Activated effector memory CD4-positive, alpha-beta T cell treated with anti-CD3 and anti-CD28 coated beads, Interleukin-2, amount 50 U/mL, for 16 hours (primary cell): ENCODE results near the gene PDE4D.

Experiments used
- DNase-seq: peaks from one replicate; pipeline ENCODE4 v3.0.0-alpha.2; 2020

Gene PDE4D

GRCh38 chr5:59236986-59237385 is 656.5 kb downstream of the PDE4D start:
- no peak for DNase-seq

GRCh38 chr5:59236448-59236847 is 657.1 kb downstream of the PDE4D start:
- DNase-seq: no peak

- no peak for DNase-seq
These were observed 659.3 kb downstream of the PDE4D start for GRCh38 chr5:59234236-59234635.

DNA sequence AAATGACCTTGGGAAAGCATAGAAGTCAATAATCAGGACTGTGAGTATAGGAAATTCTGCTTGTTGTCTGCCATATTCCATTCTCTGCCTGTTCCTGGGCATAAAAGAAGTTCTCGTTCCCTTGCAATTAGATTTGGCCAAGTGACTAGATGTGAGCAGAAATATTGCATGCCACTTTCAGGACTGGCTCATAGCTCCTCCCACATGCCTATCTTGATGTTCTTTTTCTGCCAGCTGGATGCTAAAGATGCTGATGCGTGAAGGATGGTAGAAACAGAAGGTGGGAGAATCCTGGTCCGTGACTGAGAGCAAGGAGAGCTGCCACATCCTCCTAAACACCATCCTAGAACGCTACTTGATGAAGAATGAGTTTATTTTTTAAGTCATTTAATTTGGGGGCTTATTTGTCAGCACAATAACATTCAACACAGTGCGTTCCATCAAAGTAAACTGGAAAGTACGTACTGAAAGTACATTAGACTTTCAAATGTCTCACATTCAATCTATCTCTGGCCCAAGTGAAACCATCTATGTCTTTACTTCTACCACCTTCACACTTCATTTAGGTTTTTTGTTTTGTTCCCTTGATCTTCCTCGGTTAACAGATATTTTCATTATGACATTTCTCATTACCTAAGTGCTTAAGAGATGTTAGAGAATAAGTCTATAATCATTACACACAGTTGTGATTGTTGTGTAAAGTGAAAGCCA is 662.1 kb downstream of the PDE4D start:
- DNase-seq: no peak

DNA sequence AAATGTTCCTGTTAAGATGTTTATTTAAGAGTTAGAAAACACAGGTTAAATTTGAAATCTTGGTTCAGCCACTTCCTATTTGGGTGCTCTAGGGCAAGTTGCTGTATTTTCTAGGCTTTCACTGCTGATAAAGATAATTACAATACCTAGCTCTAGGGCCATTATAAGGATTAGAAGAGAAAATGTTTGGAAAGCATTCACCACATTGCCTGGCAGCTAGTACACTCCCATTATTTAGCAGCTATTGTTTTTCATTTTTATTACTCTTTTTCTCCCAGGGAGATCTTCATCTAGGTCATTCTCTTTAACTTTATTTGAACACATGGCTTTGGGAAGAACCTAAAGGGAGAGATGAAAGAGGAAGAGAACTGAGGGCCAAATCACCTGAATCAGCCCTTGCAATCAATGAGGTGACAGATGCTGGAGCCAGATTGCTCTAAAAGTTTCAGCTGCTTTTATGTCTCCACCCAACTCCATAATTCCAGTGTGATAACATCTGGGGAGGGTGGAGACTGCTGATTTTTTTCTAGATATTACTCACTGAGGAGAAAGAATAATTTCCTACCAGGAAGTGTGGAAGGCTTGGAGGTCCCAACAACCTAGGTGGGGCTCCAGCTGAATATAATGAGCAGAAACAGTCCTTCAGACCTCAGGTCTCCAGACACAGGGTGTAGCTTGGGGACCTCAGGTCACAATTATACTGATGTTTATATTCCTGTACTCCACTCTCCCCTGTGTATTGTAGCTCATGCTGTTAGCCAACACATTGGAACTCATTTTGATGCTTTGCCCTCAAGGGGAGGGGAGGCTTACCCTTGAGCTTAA is 670.6 kb downstream of the PDE4D start:
- no peak for DNase-seq

- no peak for DNase-seq
These were observed 671.8 kb downstream of the PDE4D start for GRCh38 chr5:59221769-59222168.

DNA sequence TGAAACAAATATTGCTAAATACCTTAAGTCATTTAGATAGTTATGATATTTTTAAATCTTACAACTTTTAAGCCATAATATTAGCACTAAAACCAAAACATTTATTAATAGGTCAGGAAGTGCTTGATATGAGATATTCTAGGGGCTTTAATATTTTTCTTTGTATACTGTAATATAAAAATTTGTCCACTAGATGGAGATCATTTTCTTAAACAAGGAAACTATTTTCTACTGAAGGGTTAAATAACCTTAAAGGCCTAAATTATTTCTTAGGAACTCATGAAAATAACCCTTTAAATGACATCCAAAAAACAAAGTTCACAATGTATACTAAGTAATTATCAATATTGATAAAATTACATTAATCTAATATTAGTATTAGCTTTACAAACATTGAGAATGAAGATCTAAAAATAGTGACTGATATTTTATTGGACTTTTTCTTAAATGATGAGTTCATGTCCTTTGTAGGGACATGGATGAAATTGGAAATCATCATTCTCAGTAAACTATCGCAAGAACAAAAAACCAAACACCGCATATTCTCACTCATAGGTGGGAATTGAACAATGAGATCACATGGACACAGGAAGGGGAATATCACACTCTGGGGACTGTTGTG is 675.0 kb downstream of the PDE4D start:
- DNase-seq: no peak

DNA sequence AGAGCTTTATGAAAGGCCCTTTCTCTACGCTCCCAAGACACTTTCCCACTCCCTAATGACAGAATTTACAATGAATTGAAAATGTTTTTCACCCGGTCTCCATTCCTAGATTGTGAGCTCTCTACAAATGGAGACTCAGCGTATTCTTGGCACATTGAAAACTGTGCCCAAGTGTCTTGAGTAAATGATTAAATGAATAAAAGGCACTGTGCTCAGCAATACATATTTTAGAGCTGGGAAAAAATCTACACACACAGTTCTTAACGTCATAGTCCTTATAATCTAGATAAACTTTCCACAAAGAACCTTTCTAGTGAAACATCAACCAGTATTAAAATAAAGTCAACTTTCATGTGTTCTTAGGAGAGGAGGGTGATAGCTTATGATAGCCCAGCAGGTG is 676.7 kb downstream of the PDE4D start:
- DNase-seq: no peak

- DNase-seq: no peak
These were observed 680.9 kb downstream of the PDE4D start for GRCh38 chr5:59212596-59212995.

DNA sequence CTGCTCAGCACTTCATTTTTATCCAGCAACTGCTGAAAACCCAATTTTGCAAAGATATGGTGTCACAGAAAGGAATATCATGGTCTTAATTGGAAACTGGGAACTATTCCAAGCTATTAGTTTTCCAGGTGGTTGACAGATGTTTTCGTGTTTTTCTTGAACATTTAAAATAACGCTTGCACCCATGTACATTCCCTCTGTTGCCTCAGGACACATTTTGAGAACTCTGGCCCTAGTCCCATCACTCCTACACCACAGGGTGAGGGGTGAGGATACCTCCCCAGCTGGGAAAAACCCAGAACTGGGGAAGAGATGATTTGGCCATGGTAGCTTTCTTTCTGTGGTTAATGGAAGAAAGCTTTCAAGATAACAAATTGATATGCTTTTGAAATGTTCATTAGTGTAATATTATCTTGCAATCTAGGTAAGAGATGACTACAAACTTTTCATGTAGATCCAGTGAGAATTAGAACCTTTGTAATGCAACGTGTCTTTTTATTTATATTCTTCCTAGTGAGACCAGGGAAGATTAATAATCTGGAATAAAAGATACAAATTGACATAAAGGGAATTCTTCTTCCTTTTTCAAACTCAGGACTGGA is 683.7 kb downstream of the PDE4D start:
- no peak for DNase-seq

- no peak for DNase-seq
These were observed 685.1 kb downstream of the PDE4D start for GRCh38 chr5:59208474-59208873.

- no peak for DNase-seq
These were observed 686.1 kb downstream of the PDE4D start for GRCh38 chr5:59207401-59207800.

DNA sequence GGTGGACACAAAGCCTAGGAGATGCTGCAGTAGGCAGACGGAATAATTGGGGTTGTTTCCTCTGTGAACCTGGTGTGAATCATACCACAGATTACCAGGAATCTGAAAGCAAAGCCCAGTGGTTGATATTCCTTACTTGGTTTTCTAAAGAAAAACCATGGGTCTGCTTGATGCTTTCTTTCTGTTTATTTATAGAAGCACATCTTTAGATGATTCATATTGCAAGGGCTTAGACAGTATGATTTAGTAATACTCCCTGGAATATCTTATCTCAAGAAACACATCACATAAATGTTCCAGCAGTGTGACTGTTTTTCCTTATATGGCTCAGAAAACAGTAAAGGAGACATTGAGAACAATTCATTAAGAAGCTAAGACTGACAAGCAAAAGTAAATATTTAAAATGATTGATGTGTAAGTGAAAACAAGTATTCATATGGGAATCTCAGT is 687.4 kb downstream of the PDE4D start:
- DNase-seq: no peak

GRCh38 chr5:59204114-59204897 is 689.2 kb downstream of the PDE4D start:
- no peak for DNase-seq

GRCh38 chr5:59199868-59200267 is 693.7 kb downstream of the PDE4D start:
- no peak for DNase-seq

DNA sequence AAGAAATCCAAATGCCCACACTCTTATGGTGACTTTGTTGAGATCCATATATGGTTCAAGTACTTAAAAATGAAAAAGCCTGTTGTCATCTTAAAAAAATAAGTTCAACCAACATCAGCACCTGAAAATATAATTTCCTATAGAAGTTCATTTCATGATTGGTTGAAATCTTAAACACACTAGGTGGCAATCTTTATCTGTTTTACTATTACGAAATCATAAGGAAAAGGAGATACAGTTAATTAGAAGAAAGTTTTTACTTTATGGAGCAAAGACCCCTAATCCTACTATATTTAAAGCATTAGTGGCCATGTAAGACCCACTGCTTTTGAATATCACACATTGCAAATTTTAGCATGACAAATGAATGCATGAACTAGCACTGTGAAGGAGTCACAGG is 694.7 kb downstream of the PDE4D start:
- no peak for DNase-seq

DNA sequence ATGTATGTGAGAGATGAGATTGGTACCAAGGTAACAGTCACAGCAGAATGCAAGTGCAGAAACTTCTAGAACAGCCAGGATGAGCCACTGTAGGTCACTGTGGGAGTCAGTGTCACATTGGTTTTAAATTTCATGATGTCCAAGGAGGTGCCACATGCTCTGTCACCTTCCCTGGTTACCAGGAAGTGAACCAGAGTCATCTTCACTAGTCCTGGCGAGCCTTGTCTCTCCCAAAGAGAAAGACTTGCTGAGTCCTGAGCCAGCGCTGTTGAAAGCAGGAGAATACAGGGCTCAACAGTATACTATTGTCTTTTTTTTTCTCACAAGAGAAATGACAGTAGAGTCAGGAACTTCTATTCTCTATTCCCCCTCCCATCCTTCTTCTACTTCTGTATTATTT is 695.2 kb downstream of the PDE4D start:
- DNase-seq: no peak

- DNase-seq: no peak
These were observed 695.6 kb downstream of the PDE4D start for GRCh38 chr5:59197911-59198310.

DNA sequence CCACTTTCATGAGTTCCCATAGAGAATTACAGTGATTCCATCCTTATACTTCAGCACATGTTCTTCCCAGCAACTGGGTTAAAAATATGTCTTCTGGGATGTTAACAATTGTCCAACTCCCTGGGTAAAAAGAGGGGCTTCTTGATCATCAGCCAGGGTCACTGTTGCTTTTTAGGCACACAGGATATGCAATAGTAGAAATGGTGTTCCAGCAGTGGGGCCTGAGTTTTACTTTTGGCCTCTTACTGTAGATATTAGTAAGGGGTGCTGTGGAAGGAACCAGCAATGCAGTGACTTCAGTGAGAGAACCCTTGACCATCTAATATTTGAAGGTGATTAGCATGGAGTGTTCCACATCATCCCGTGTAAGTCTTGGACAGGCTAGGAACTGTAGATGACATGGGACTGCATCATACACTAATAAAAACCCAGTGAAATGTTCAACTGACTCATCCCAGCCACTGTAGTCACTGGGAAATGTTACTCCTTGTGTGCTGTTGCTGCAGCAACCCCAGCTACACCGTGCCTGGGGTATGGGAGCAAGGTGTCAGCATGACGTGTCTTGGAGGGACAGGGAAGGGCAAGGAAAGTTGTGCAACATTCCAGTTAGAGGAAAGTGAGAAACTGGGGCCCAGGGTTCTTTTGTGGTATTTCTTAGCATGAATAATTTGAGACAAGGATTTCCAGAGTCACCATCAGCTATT is 699.8 kb downstream of the PDE4D start:
- DNase-seq: no peak

DNA sequence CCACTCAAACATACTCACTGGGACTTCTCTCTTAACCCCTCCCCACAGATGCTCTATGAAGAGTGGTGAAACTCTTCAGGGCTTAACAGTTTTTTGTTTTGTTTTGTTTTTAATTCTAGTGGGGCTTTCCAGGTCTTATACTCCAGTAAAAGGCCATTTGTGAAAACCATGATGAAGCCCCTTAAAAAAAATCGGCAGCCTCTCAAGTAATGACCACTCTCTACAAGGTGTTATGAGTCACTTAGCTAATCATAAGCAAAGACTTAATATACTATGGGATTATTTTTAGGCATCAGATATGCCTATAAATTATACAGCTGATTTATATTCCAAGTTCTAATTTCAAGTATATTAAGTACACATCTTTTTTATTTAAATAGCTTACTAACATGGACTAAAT is 702.8 kb downstream of the PDE4D start:
- no peak for DNase-seq

DNA sequence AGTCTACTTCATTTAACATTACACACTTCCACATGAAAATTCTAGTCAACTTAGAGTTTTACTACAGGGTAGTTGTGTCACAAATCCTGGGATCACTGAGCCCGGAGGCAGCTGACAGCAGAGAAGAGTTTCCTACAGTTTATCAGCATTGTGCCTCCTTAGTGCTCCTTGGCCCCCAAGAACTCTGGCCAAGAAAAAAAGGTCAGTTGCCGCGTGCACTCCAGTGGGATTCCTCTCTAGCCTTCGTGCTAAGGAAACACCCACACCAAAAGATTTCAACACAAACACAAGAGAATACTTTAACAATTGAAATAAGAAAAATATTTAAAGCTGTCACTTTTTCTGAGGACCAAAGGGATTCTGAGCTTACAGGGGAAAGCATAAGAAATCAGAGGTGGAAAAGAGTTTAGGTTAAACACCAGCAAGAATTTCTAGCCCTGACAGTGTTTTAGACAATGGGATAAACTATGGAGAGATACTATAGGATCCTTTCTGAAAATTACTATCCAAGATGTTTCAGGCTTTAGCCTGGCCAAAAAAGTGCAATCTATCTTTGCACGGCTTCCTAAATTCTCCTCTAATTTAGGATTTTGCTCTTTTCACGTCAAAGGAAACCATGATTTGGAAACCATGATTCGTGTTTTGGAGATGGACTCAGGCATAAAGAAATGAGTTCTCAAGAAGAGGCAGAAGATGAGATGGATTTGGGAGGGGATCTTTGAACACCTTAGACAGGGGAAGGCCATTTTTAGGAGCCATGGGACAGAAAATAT is 703.9 kb downstream of the PDE4D start:
- no peak for DNase-seq
